Cardiac muscle cell (in vitro differentiated cells and primary cell): Measurements from ENCODE around the gene NUP153. TPM values are rescaled to one million over a fixed set of nuclear protein-coding genes. Genes with fewer than 3 reads are reported as not detected.

Experiments
- DNase-seq, 2 donors: peaks; one replicate each; pipeline versions ENCODE4 v3.0.0 to v3.0.0-alpha.2; 2010 to 2017; ENCODE audit warnings: low read depth in 1 of 2, low spot score in 1 of 2
- H3K27ac ChIP-seq: fragments of 200-600 bp; sonication (generic); 2 replicates; pipeline ENCODE4 v1.5.1; 2016
- H3K27me3 ChIP-seq: fragments of 200-600 bp; sonication (generic); 2 replicates; pipeline ENCODE4 v1.6.0; 2016; ENCODE audit warnings: control low read depth
- H3K36me3 ChIP-seq: fragments of 200-600 bp; sonication (generic); 2 replicates; pipeline ENCODE4 v1.5.1; 2016; ENCODE audit warnings: control low read depth
- H3K4me1 ChIP-seq: fragments of 200-600 bp; sonication (generic); 2 replicates; pipeline ENCODE4 v1.8.1; 2017; ENCODE audit warnings: low read depth, mild to moderate bottlenecking, mixed run types
- H3K4me3 ChIP-seq: fragments of 200-600 bp; sonication (generic); 2 replicates; pipeline ENCODE4 v1.5.1; 2016; ENCODE audit warnings: mild to moderate bottlenecking
- H3K9me3 ChIP-seq: fragments of 200-600 bp; sonication (generic); 2 replicates; pipeline ENCODE4 v1.5.1; 2017; ENCODE audit warnings: low read depth, mild to moderate bottlenecking, control low read depth
- polyA plus RNA-seq: library from polyadenylated mRNA; unstranded; fragments of >200 nt; fragmentation: Nextera tagmentation; extraction: Ambion mirVana; gene quantifications from 2 replicates; pipeline ENCODE4 v1.2.1, GENCODE V29; 2016
- total RNA-seq: library from RNA; depleted of rRNA; stranded (reverse); fragments of >200 nt; gene quantifications from 2 replicates; pipeline ENCODE4 v1.2.3, GENCODE V29; 2016
- TF ChIP-seq, protein P1 (sequence below): IDR thresholded peaks from 2 replicates; pipeline ENCODE4 v1.5.1; 2012; ENCODE audit warnings: low read depth, mild to moderate bottlenecking, low read length

The NUP153 gene
- total and polyA plus RNA-seq, 2 experiments from 2014 or later: 9.2 to 26.2 TPM

DNA sequence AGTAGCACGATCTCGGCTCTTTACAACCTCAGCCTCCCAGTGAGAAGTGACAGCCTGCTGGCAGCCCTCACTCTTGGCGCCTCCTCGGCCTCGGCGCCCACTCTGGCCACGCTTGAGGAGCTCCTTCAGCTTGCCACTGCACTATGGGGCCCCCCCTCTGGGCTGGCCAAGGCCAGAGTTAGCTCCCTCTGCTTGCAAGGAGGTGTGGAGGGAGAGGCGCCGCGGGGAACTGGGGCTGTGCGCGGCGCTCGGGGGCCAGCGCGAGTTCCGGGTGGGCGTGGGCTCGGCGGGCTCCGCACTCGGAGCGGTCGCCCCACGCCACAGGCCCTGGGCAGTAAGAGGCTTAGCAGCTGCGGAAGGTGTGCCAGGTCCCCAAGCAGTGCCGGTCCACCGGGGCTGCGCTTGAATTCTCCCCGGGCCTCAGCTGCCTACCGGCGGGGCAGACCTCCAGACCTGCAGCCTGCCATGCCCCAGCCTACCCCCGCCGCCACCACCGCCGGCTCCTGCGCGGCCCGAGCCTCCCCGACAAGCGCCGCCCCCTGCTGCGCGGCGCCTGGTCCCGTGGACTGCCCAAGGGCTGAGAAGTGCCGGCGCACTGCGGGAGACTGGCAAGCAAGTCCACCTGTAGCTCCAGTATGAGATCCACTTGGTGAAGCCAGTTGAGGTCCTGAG is 22.0 kb upstream of the NUP153 start:
- TF ChIP-seq, protein P1, sequence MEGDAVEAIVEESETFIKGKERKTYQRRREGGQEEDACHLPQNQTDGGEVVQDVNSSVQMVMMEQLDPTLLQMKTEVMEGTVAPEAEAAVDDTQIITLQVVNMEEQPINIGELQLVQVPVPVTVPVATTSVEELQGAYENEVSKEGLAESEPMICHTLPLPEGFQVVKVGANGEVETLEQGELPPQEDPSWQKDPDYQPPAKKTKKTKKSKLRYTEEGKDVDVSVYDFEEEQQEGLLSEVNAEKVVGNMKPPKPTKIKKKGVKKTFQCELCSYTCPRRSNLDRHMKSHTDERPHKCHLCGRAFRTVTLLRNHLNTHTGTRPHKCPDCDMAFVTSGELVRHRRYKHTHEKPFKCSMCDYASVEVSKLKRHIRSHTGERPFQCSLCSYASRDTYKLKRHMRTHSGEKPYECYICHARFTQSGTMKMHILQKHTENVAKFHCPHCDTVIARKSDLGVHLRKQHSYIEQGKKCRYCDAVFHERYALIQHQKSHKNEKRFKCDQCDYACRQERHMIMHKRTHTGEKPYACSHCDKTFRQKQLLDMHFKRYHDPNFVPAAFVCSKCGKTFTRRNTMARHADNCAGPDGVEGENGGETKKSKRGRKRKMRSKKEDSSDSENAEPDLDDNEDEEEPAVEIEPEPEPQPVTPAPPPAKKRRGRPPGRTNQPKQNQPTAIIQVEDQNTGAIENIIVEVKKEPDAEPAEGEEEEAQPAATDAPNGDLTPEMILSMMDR: no peak
- no peak for DNase-seq
- Histone ChIP-seq H3K4me1 (no peaks in the 10 kb centered on the region), H3K27ac (no peak overlapping the region), H3K36me3 (no peaks in the 10 kb centered on the region), H3K9me3 (no peaks in the 10 kb centered on the region), H3K27me3 (no peaks in the 10 kb centered on the region), H3K4me3 (no peak overlapping the region)

- Histone ChIP-seq H3K4me3 (no peak overlapping the region), H3K36me3 (no peaks in the 10 kb centered on the region), H3K4me1 (no peaks in the 10 kb centered on the region), H3K27ac (no peak overlapping the region), H3K9me3 (no peaks in the 10 kb centered on the region), H3K27me3 (no peaks in the 10 kb centered on the region)
- TF ChIP-seq, protein P1: no peak
- DNase-seq: peak; percentile 35 to 89
Observed at GRCh38 chr6:17725083-17725482, 18.4 kb upstream of the NUP153 start.

- H3K36me3 ChIP-seq: no peaks in the 10 kb centered on the region
- no peak for DNase-seq
- no peak overlapping the region for H3K4me3 ChIP-seq
- no peaks in the 10 kb centered on the region for H3K4me1 ChIP-seq
- TF ChIP-seq, protein P1: no peak
- no peak overlapping the region for H3K27ac ChIP-seq
- H3K9me3 ChIP-seq: no peaks in the 10 kb centered on the region
- no peaks in the 10 kb centered on the region for H3K27me3 ChIP-seq
Observed at GRCh38 chr6:17724341-17724740, 17.6 kb upstream of the NUP153 start.

DNA sequence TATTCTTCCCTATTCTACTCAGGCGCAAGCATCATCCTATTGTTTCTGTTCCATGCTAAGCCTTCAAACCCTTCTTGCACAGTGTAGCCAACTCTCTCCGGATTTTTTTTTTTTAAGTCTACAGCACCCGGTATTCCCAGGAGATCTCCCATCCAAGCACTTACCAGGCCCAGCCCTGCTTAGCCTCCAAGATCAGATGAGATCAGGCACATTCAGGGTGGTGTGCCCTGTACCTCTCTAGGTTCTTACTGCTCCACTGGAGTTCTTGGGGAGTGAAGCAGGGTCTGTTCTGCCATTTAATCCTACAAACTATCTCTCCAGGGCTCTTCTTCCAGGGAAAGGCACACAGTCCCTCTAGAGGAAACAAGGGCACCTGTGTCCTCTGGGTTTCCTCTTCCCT is 14.9 kb upstream of the NUP153 start:
- H3K4me3 ChIP-seq: no peak overlapping the region
- H3K4me1 ChIP-seq: no peaks in the 10 kb centered on the region
- no peaks in the 10 kb centered on the region for H3K9me3 ChIP-seq
- H3K27me3 ChIP-seq: no peaks in the 10 kb centered on the region
- H3K27ac ChIP-seq: no peak overlapping the region
- no peak for DNase-seq
- H3K36me3 ChIP-seq: no peaks in the 10 kb centered on the region
- TF ChIP-seq, protein P1: no peak

DNA sequence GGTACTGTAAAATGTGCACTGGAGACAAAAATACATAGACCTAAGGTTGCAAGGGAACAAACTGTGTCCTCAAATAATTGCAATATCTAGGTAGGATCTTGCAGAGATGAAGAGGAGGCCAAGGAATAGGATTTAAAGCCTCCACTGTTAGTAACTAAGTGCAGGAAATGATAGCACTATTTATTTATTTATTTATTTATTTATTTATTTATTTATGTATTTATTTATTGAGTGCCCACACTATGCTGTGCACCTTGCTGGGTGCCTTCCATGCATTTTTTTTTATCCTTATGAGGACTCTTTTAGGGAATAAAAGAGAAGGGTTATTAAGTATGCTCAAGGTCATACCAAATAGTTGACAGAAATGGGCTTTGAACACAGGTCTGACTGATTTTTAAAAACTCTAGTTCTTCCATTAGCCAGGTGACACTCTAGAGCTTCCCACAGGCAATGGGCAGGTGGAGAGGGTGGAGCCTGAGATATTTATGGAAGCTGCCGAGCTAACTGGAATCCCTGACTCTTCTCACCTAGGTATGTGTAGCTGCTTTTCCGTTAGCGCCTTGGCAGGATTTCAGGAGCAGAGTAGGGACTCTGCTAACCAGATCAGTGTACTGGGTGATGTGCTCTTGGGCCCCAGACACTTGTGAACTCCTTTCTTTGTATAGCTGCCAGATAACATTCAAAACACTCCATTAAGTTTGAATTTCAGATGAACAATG is 12.8 kb upstream of the NUP153 start:
- H3K4me1 ChIP-seq: no peaks in the 10 kb centered on the region
- H3K9me3 ChIP-seq: no peaks in the 10 kb centered on the region
- H3K36me3 ChIP-seq: no peaks in the 10 kb centered on the region
- no peak for DNase-seq
- H3K4me3 ChIP-seq: no peak overlapping the region
- H3K27me3 ChIP-seq: no peaks in the 10 kb centered on the region
- H3K27ac ChIP-seq: no peak overlapping the region
- TF ChIP-seq, protein P1: no peak
